Smooth muscle cell (in vitro differentiated cells): ENCODE results near the gene SND1. TPM values are rescaled to one million over a fixed set of nuclear protein-coding genes. Genes with fewer than 3 reads are reported as not detected.
"Not testable (repeated sequence)": the region's sequence is repeated elsewhere in the genome, so short reads cannot be mapped to it uniquely, and the experiment has no call there.

Experiments
- DNase-seq: peaks from one replicate; lab custom pipeline; 2025; ENCODE audit not compliant: unreplicated experiment; lab: John Stamatoyannopoulos, UW
- H2AFZ ChIP-seq: fragments of 200-600 bp; sonication (generic); 2 replicates; pipeline ENCODE4 v1.6.0; 2016; ENCODE audit warnings: antibody characterized with exemption, low read depth, mild to moderate bottlenecking
- H3F3A ChIP-seq: fragments of 200-600 bp; sonication (generic); 2 replicates; pipeline ENCODE4 v1.6.0; 2017; ENCODE audit warnings: antibody characterized with exemption, low read depth
- H3K27ac ChIP-seq: fragments of 200-600 bp; sonication (generic); 2 replicates; pipeline ENCODE4 v1.5.1; 2016; ENCODE audit warnings: low read depth, mild to moderate bottlenecking
- H3K27me3 ChIP-seq: fragments of 200-600 bp; sonication (generic); 2 replicates; pipeline ENCODE4 v1.6.1; 2016; ENCODE audit warnings: low read depth, mild to moderate bottlenecking
- H3K36me3 ChIP-seq: fragments of 200-600 bp; sonication (generic); 2 replicates; pipeline ENCODE4 v1.5.1; 2016; ENCODE audit warnings: low read depth
- H3K4me1 ChIP-seq: fragments of 200-600 bp; sonication (generic); 2 replicates; pipeline ENCODE4 v1.5.1; 2016; ENCODE audit warnings: low read depth
- H3K4me2 ChIP-seq: fragments of 200-600 bp; sonication (generic); 2 replicates; pipeline ENCODE4 v1.6.0; 2016; ENCODE audit warnings: mild to moderate bottlenecking
- H3K4me3 ChIP-seq: fragments of 200-600 bp; sonication (generic); 2 replicates; pipeline ENCODE4 v1.5.1; 2016; ENCODE audit warnings: mild to moderate bottlenecking
- H3K79me2 ChIP-seq: fragments of 200-600 bp; sonication (generic); 2 replicates; pipeline ENCODE4 v1.6.0; 2016; ENCODE audit warnings: low read depth, mild to moderate bottlenecking
- H3K9ac ChIP-seq: fragments of 200-600 bp; sonication (generic); 2 replicates; pipeline ENCODE4 v1.6.0; 2016; ENCODE audit warnings: low read depth
- H3K9me3 ChIP-seq: fragments of 200-600 bp; sonication (generic); replicated peaks from 2 replicates; pipeline ENCODE4 v1.5.1; 2016; ENCODE audit warnings: low read depth
- H4K20me1 ChIP-seq: fragments of 200-600 bp; sonication (generic); 2 replicates; pipeline ENCODE4 v1.6.0; 2016; ENCODE audit warnings: low read depth
- CTCF ChIP-seq: fragments of 200-600 bp; sonication (generic); IDR thresholded peaks from 2 replicates; pipeline ENCODE4 v1.5.1; 2017; ENCODE audit warnings: borderline replicate concordance, mild to moderate bottlenecking, antibody characterized with exemption; ENCODE audit not compliant: insufficient read depth, poor library complexity, severe bottlenecking
- WGBS: methylation state at CpG from one replicate; pipeline ENCODE4 v1.1.7; 2016; ENCODE audit warnings: low lambda C conversion rate; 5-methylcytosine and 5-hydroxymethylcytosine counted together
- polyA plus RNA-seq: library from polyadenylated mRNA; unstranded; fragments of >200 nt; fragmentation: Nextera tagmentation; extraction: Ambion mirVana; gene quantifications from 2 replicates; pipeline ENCODE4 v1.2.1, GENCODE V29; 2016
- total RNA-seq: library from RNA; depleted of rRNA; stranded (reverse); fragments of >200 nt; gene quantifications from 2 replicates; pipeline ENCODE4 v1.2.3, GENCODE V29; 2014

The SND1 gene
- total and polyA plus RNA-seq, 2 experiments from 2014 or later = 129 to 136 TPM

- no peak for TF ChIP-seq CTCF
- WGBS = 92% methylated on average over 4 of the region's 4 CpGs
- no peaks in the 10 kb centered on the region for H3K27me3 ChIP-seq
- H3K9me3 ChIP-seq = no peaks in the 10 kb centered on the region
- H3F3A ChIP-seq = no peaks in the 10 kb centered on the region
- H3K4me2 ChIP-seq = no peak overlapping the region
- H3K27ac ChIP-seq = no peak overlapping the region
- no peak for DNase-seq
- H2AFZ ChIP-seq = no peak overlapping the region
- H3K4me1 ChIP-seq = no peaks in the 10 kb centered on the region
- H3K4me3 ChIP-seq = no peak overlapping the region
- peaks cover 100% of the 10 kb centered on the region for H4K20me1 ChIP-seq
- no peaks in the 10 kb centered on the region for H3K36me3 ChIP-seq
- no peak overlapping the region for H3K9ac ChIP-seq
- peaks cover 45% of the 10 kb centered on the region for H3K79me2 ChIP-seq
These were observed 183.7 kb downstream of the SND1 start for GRCh38 chr7:127835679-127836078.

- not testable (repeated sequence) for H3K4me1 ChIP-seq, H3K27me3 ChIP-seq, DNase-seq, H2AFZ ChIP-seq, H3K9ac ChIP-seq, H3K9me3 ChIP-seq, H3F3A ChIP-seq, H3K36me3 ChIP-seq, H3K4me2 ChIP-seq
- Histone ChIP-seq H3K79me2 (peaks cover 47% of the 10 kb centered on the region), H3K27ac (peak overlapping the region; percentile 21), H4K20me1 (peaks cover 100% of the 10 kb centered on the region), H3K4me3 (peak overlapping the region; percentile 17)
- WGBS = 97% methylated on average over 7 of the region's 7 CpGs
These were observed 185.9 kb downstream of the SND1 start for GRCh38 chr7:127837816-127838410.

- no peak for TF ChIP-seq CTCF
- peaks cover 100% of the 10 kb centered on the region for H4K20me1 ChIP-seq
- no peak for DNase-seq
- H3K9me3 ChIP-seq = no peaks in the 10 kb centered on the region
- H3K27me3 ChIP-seq = no peaks in the 10 kb centered on the region
- H3F3A ChIP-seq = no peaks in the 10 kb centered on the region
- H2AFZ ChIP-seq = no peak overlapping the region
- H3K36me3 ChIP-seq = no peaks in the 10 kb centered on the region
- 53% methylated on average over 10 of the region's 10 CpGs for WGBS
- no peak overlapping the region for H3K4me2 ChIP-seq
- no peaks in the 10 kb centered on the region for H3K4me1 ChIP-seq
- H3K9ac ChIP-seq = no peak overlapping the region
- H3K79me2 ChIP-seq = peaks cover 45% of the 10 kb centered on the region
- H3K4me3 ChIP-seq = peak overlapping the region; percentile 17
- peak overlapping the region; percentile 21 for H3K27ac ChIP-seq
These were observed 186.9 kb downstream of the SND1 start for GRCh38 chr7:127838816-127839415.

- Histone ChIP-seq H3K4me1 (no peaks in the 10 kb centered on the region), H3F3A (no peaks in the 10 kb centered on the region), H3K79me2 (peaks cover 32% of the 10 kb centered on the region), H2AFZ (no peak overlapping the region), H3K4me3 (no peak overlapping the region), H3K9ac (no peak overlapping the region), H3K36me3 (no peaks in the 10 kb centered on the region), H4K20me1 (peaks cover 100% of the 10 kb centered on the region), H3K9me3 (no peaks in the 10 kb centered on the region), H3K4me2 (no peak overlapping the region), H3K27ac (no peak overlapping the region), H3K27me3 (no peaks in the 10 kb centered on the region)
- no peak for DNase-seq
- TF ChIP-seq CTCF = no peak
- WGBS = 75% methylated on average over 6 of the region's 6 CpGs
These were observed 188.4 kb downstream of the SND1 start for GRCh38 chr7:127840226-127840951.
